NCI-H82 treated with DMSO at 0.1 percent for 48 hours (cell line): ENCODE data around the gene GRID1.

Experiments
- DNase-seq: peaks from one replicate; lab custom pipeline; 2025; ENCODE audit not compliant: unreplicated experiment; lab: John Stamatoyannopoulos, UW

The GRID1 gene

DNA sequence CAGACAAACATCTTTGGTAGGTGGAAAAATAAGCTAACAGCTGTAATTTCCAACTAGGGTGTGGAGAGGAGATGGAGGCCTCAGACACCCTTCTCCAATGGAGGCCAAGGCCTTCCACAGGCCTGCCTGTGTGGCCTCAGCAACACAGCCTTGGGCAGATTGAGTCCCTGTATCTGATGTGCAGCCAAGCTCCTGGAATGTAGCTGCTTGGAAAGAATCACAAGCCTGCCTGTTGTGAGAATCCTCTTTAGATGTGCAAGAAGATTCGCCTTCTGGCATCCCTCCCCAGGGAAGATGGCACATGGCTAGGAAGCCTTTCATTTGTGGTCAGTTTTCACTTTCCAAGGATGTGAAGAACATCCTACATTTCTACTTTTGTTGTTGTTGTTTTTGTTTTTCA, 684.0 kb downstream of the GRID1 start:
- no peak for DNase-seq

DNA sequence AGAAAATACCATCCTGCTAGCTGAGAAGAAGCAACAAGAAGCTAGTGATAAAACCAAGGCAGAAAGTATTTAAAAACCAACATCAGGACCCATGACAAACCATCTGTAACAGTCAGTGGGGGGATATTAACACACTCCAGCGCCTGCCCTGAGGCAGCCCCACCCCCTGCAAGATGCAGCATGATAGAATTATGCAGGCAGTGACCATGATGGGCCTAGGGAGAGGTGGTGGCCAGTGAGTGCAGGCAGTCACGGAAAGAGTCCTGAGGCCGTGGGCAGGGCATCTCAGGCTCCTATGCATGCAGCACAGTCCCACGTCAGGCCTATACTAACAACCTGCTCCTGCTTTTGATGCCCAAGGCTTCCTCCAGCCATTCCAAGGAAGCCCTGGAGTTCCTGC, 686.9 kb downstream of the GRID1 start:
- DNase-seq, result no peak

DNA sequence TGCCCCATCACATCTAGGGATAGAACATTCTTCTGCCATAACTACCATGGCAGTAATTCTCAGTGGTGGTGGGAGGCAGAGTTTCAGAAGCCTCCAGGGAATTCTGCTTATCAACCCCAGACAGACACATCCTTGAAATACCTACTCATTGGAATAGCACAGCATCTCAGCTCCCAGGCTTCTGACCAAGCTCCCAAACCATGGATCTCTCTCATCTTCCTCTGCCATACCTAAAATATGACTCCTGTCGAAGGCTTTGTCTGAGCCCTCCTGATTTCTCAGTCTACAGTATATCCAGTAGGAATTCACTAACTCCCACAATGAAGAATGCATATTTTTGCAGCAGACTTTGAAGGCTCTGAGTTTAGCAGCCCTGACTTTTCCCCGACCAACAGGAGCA, 687.5 kb downstream of the GRID1 start:
- DNase-seq, result no peak

DNA sequence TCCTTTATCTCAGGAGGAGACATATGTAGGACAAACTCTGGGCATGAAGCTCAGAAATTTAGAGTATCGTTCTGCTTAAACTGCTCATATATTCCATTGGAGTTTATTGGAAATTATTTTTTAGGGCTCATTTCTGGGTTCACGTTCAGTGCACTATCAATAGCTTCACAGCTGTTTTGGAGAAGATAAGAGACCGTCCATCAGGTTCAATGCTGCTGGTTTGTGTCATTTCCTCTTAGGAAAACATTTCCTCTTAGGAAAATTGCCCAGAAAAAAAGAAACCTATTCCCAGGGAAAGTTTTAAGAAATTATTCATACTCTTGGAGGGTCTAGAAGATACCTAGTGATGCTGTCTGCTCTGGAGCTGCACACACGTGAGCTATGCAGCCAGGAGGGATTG, 691.7 kb downstream of the GRID1 start:
- DNase-seq, result no peak

DNA sequence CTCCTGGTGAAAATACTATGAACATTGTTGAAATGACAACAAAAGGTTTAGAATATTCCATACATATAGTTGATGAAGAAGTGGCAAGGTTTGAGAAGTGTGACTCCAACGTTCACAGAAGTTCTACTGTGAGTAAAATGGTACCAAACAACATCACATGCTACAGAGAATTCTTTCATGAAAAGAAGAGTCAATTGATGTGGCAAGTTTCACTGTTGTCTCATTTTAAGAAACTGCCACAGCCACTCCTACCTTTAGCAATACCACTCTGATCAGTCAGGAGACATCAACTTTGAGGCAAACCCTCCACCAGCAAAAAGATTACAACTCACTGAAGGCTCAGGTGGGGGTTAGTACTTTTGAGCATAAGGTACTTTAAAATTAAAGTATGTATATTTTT, 693.3 kb downstream of the GRID1 start:
- no peak for DNase-seq

DNA sequence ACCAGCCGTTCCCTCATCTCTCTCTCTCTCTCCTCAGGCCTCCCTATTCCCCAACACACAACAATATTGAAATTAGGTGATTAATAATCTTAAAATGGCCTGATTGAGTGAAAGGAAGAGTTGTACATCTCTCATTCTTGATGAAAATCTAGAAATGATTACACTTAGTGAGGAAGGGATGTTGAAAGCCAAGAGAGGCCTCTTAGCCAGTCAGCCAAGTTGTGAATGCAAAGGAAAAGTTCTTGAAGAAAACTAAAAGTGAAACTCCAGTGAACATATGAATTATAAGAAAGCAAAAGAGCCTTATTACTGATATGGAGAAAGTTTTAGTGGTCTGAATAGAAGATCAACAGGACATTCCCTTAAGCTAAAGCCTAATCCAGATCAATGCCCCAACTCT, 695.1 kb downstream of the GRID1 start:
- no peak for DNase-seq

DNA sequence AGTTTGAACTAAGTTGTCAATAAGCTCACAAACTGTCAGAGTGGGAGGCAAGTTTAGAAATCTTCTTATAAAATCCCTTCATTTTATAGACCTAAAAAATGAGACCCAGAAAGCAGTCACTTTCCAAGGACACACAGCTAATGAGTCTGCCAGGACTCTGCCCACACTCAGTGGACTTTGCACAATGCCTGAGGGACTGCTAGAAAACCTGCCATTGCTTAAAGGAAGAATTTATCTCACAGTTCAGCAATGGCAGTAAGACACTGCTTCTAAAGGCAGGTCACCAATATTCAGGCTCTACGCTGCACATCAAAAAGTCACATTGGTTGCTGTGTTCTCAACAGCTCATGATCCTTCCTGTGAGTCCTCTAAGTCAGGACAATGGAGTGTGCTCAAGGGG, 698.1 kb downstream of the GRID1 start:
- DNase-seq, result no peak

DNA sequence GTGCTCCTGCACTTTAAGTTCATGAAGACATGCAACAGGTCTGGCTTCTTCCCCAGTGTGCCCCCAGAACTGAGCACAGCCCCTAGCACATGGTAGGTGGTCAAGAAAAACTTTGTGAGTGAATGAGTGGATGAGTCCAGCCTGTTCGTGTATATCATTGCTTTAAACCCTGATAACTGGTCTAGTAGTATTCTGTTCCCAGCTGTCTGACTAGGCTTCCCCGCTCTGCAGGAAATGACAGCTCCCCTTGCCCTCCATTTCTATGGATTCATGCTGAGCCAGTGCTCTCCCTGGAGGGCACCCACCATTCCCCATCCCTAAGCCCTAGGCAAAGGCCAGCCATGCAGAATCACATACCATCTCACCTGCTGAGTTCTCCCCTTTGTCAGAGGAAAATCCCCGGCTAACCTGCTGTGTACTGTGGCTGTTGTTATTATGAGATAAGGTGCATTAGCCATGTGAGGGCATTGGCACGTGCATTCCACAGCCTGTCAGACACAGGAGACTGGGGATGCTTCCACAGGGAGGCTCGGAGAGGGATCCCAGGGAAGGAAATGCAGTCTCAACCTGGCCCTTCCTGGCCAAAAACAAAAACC, 698.9 kb downstream of the GRID1 start:
- DNase-seq, result no peak

DNA sequence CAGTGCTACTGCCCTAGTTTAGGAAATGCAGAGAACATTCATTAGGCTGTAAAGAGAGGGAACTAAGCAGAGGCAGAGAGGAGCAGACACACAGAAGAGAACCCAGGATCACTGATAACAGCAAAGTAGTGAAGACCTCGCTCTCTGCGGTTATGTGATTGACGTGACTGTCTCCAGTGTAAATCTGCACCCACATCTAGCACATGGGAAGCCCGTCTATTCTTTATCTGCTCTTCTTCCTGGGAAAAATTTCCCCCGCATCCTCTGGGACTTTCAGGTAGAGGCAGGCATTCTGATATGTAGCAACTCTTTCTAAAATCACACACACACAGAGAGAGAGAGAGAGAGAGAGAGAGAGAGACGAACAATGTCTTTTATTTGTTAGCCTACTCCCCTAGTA, 699.6 kb downstream of the GRID1 start:
- no peak for DNase-seq

DNA sequence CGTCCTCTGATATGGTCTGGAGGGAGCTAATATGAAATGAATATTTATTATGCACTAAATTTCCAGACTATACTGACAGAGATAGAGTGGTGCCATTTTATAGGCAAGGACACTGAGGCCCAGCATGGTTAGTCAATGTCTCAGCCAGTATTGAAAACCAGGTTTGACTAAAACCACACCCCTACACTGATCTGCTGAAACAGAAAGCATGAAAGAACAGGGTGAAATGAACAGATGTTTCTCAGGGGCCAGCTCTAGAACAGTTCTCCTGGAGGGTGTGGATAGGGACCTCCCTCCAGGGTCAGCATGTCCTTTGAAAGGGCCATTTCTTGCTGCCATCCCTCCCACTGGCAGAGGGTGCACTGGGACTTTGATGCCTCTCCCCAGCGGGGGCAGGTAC, 700.5 kb downstream of the GRID1 start:
- DNase-seq, result no peak

DNA sequence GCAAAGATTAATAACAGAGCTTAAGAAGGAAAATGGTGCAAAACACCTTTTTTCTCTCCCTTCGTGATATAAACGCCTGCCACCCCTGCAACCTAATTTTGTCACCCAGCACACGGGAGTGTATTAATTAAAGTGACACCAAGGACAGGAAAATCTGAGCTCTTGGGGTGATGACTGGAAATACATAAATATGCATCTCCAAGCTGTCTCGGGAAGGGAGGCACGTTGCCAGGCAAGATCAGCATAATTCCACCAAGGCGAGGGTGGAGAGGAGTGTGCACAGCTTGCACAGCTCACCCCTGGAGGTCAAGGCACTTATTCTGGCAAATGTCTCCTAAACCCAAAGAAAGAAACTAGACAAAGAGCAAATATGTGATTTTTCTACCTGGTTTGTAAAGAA, 700.9 kb downstream of the GRID1 start:
- no peak for DNase-seq

DNA sequence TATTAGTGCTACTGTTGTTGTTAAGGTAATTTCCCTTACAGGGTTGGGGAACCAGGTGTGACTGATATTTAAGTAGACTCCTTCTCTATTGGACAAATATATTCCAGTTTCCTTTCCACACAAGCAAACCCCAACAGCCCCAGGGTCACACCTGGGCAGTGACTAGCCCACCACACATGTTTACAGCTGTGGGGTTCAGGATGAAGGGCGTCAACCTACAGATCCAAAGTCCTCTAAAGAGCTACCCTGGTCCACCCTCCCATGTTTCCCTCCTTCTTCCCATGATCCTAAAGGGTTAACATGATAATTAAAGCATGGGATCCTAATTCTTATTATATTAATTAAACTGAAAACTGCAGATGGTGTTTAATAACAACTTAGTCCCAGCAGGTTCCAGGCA, 701.5 kb downstream of the GRID1 start:
- DNase-seq, result no peak

DNA sequence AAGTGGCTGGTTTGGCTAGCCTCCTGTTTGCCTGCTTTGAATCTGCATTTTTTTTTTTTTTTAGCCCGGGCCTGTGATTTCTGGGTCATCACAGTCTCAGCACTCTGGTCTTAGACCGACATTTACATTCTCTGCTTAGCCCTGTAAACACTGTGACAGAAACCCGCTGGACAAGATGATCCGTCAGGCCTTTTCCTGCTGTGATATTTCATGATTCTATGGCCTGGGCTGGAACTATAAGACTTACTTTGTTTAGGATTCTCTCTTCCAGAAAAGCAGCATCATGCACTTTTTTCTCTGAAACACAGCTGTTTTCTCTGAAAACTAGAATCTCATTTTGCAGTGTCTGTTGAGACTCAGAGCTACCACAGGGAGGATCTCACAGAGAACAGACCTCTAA, 705.5 kb downstream of the GRID1 start:
- DNase-seq, result no peak

DNA sequence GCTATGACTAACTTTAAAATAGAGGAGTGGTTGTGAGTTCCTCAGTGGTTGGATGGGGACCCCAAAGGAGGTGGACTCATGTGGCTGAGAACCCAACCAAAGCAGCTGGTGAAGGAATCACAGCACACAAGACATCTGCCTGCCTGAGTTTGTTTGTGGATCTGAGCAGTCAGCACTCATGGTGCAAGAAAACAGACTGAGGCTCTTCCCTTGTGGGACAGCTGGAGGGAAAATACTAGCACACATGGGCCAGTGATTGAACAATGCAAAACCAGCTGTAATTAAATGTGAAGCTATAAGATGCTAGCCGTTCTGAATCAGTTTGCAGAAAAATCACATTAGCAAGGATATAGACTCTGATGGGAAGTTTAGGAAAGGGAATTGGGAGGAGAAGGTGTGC, 707.3 kb downstream of the GRID1 start:
- DNase-seq, result no peak

DNA sequence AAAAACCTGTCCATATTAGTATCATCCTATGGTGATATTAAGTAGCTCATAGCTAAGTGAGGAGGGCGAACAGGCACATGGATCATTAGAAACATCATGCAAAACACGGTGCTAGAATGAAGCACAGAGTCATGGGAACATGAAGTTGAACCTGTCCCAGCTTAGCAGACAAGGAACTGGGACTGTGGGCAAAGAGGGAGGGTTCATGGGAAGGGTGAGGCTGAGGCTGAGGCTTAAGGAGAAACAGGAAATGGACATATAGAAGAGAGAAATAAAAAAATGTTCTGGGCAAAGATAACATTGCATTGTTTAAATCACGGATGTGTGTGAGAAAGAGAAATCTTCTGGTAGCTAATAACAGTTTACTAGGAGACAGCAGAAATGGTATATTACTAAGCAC, 708.1 kb downstream of the GRID1 start:
- DNase-seq, result no peak

DNA sequence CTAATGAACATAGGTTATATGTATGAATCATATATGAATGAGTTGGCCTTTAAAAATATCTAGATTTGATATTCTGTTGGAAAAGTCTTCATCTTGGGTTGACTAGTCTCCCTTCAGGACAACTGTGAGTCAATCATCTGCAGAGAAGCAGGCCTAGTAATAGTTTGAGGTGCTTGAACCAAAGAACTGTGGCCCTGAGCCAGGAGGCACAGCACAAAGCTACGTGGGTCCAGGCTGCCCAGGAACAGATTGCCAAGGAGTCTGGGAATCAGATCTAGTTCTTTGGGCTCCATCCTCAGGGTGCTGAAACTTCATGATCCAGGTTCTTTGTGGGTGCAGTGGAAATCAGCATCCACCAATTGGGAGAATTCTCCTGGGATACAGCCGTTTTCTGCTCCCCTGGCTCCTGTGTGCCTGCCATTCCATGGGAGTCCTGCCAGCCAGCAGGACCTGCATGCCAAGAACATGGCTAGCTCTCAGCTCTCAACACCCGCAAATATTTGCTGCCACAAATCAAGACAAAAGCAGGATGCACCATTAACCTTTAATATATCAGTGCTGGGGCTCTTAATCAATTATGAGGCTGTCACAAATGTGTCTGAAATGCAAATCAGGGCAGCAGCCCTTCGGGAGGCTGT, 709.0 kb downstream of the GRID1 start:
- DNase-seq, result no peak

DNA sequence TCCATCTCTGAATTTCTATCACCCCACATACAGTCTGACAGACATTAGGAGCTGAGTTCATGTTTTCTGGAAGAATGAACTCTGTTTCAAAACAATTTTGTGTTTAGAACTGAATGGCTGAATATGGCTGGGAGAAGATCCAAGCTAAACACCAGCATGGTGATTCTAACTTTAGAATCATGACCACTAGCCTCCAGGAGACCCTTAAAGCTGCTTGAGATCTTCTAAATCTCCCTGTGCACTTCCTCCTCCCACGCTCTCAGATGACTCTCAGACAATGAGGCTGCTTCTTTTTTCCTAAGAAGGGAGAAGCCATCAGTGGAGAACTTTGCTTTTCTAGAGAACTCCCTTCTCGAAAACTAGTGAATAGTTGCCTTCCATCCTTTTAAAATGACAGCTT, 711.2 kb downstream of the GRID1 start:
- no peak for DNase-seq

DNA sequence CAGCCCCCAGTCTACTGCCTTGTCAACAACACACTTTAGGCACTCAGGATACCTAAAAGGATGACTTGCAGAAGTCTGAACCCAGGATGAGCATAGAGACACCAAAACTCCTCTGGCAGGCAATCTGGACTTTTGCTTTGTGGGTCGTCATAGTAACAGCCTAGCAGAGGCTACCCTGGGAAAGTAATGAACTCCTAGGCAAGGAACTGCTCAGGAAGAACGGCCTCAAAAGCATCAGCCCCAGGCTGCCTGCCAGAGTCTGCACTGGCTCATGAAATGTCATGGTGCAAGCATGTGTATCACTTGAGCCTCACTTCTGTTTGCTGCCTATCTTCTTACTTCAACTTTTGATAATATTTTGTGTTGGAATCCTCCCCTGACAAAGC, 715.1 kb downstream of the GRID1 start:
- no peak for DNase-seq

DNA sequence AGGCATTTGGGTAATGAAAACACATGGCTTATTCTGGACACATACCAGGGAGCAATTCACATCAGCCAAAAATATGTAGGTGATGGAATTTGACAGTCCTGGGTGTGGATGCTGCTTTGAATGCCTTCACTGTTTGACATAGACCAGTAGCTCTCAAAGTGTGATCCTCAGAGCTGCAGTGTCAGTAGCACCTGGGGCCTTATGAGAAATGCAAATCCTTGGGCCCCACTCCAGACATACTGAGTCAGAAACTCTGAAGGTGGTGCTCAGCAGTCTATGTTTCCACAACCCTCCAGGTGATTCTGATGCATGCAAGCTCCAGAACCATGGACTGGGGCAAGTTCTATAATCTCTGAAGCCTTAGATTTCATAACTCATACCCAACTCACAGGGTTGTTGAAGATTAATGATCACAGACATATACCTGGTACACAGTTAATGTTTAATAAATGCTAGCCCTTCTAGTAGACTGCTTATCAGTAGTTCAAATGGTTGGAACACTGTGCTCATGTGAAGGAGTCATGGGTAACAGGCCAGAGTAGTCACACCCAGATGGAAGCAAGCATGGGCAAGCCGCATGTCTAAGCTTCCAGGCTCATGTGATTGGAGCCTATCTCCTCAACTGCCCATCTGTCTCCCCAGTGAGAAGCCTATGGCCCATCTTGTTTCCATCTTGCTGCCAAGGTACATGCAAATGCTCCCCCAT, 715.7 kb downstream of the GRID1 start:
- no peak for DNase-seq

DNA sequence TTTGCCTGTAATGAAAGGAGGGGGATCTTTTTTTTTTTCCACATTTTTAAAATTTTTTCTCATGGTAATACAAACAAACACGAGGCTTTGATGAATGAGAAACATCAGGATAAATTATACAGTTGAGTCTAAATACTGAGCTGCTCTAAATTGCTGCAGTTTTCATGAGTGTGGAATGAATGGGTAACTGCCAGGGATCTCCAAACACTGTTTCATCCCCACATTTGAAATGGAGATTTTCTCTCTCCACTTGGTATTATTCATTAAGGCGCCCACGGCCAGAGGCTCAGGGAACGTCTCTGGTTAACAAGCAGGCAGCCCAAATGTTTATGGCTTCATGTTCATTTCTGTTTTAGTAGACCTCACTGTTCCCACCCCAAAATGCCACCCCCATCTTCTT, 717.1 kb downstream of the GRID1 start:
- no peak for DNase-seq

DNA sequence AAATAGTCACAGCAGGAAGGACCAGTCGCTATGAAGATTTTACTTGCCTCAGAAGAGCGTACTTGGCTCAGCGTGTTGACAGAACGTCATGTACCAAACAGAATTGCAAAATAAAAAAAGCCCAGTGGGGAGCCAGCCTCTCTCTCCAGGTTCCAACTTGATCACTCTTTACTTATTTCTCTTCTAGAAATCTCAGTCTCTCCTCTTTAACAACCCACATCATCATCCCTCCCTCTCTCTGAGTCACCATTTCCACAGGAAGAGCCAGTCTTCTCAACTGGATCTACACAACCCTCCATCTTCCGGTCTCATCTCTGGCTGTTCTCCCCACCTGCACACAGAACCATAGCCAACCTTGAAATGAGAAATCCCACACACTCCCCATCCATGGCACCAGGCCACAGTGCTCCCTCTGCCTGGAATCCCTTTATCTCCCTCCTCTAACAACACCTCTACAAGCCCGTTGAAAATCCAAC, 718.3 kb downstream of the GRID1 start:
- no peak for DNase-seq

DNA sequence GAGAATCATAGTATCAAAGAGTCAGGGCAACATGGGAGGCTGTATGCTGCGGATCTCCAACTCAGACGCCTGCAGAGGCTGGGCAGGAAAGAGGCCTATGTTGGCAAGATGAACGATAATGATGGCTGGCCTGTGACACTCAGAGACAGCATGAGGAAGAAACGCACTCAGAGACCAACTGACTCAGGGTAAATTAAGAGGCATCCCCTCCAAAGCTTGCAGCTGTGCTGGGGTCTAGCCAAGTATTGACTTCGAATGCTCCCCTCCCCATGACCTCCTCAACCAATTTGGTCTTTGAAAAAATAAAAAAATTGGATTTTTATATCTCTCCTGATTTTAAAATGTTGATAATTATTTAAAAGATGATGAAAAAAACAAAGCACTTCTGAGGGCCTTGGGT, 718.9 kb downstream of the GRID1 start:
- no peak for DNase-seq
